Right kidney (tissue), 1 donor: ENCODE results near the gene BIRC7.

Source experiments
- DNase-seq: peaks from one replicate; pipeline ENCODE4 v3.0.0-alpha.2; 2016

BIRC7 gene

DNA sequence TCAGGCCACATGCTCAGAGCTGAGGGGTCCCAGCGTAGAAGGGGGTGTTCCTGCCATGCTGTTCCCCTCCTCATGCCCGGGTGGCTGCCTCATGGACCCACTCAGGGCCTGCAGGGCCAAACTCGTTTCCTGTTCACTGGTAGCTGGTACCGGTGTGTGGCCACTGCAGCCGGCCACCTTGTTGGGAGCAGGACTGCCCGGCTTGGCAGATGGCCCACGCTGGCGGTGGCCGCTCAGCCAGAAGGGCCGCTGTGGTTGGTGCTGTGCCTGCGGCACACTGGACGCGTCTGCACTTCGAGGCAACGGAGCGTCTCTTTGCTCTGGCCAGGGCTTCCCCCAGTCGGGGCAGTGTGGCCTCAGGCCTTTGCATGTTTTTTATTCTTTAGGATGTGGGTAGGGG is 47.2 kb downstream of the BIRC7 start:
- no peak for DNase-seq

DNA sequence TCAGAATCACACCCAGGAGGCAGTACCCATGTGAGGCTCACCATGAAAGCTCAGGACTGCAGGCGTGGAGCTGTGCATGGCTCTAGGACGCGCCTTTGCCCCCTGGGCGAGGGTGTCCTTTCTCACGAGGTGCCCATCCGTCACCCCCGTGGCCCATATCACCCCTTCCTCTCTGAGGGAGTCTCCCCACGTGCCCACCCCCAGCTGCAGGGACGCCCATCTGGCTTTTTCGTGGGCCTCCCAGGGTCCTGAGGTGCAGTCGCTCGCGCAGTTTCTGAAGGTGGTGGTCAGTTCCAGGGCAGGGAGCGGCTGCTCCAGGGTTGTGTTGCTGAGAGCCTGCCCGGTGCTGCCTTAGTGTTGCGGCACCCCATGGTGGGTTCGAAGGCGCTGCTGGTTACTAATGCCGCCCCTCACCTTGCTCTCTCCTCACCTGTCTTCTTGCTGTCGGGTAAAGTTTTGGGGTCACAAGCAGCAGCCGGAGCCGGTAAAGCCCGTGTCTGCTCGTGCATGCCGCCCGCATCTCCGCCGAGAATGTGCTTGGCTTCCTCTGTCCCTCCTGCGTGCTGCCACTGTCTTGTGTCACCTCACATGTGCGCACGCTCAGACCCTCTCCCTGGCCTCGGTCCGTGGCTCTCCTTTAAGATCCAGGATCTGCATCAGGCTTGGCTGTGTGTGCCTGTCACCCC is 47.8 kb downstream of the BIRC7 start:
- DNase-seq, result no peak

DNA sequence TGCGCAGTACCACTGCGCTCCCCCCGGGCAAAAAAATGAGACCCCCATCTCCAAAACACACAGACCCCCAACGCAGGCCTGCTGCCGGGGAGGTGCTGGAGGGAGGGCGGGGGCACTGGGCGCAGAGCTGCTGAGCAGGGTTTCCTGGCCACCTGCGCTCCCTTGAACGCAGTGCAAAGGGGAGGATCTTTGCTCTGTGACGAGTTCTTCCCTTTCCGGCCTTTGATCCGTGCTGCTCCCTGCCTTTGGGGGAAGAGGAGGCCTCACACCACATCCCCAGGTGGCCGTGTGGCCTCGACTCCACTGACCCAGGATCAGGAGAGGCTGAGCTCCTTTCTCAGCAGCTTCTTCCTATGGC is 48.4 kb downstream of the BIRC7 start:
- DNase-seq, result no peak

DNA sequence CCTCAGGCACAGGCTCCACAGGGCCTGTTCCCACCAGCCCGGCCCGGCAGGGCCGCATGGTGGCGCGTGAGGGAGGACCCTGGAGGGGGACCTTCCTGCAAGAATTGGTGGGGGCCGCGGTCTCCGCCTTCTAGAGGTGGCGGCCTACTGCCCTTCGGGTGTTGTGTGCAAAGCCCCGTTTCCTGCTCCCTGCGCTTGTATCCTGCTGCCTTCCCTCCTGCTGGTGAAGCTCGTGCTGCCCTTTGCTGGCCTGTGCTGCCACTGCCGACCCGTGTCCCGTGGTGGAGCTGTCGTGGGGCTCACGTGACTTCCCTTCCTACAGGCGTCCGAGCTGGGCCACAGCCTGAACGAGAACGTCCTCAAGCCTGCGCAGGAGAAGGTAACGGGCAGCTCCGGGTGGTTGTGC is 48.8 kb downstream of the BIRC7 start:
- no peak for DNase-seq

DNA sequence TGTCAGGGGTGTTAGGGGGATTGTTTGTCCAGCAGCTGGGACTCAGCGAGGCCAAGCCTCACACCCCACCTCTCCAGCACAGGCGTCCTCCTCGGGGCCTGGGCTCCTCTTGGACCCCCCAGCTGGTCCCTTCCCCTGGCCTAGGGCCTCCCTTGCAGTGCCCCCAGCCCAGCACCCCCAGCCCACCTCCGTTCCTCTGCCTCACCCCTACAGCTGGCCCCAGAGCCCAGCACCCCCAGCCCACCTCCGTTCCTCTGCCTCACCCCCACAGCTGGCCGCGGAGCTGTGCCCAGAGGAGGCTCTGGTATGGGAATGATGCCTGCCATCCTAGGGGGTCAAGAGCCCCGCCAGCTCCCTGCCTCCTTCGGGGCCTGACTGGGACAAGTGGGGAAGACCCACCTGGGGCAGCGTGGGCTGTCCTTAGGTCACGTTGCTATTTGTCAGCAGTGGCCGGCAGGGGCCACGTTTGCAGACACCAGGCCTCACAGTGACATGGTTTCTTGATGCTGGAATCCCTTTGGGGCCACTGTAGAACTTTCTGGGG is 49.3 kb downstream of the BIRC7 start:
- no peak for DNase-seq

DNA sequence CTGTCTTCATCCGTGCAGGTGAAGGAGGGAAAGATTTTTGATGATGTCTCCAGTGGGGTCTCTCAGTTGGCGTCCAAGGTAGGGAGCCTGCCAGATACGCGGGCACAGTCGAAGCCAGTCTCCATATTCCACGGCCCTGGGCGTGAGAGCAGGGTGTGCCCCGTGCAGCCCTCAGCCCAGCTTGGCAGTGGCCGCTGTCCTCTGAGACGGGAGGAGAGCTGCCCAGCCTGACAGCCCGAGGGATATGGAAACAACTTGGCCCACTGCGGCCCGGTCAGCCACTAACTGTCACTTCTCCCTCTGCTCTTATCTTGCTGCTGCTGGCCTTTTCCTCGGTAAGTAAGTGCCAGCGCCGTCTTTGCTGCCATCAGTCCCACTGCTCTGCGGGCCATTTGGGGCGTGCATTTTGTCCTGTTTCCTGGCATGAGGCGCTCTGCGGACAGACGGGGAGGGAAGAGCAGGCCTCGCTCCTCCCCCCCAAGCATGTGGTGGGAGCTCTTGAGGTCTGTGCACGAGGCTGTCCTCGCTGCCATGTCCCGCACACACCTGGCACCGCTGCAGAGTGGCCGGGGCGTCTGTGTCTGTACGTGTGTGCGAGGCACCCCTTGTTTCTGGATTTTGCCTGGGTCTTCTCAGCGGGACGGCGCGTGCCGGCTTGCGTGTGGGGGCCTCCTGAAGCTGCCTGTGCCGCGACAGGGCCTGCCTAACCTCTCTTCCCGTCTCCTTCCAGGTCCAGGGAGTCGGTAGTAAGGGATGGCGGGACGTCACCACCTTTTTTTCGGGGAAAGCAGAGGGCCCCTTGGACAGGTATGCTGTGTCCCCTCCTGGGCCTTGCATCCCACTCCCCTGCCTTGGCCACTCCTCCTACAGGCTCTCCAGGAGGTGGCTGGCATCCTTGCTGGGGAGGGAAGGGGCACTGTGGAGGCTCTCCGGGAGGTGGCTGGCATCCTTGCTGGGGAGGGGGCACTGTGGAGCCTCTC is 50.2 kb downstream of the BIRC7 start:
- no peak for DNase-seq

DNA sequence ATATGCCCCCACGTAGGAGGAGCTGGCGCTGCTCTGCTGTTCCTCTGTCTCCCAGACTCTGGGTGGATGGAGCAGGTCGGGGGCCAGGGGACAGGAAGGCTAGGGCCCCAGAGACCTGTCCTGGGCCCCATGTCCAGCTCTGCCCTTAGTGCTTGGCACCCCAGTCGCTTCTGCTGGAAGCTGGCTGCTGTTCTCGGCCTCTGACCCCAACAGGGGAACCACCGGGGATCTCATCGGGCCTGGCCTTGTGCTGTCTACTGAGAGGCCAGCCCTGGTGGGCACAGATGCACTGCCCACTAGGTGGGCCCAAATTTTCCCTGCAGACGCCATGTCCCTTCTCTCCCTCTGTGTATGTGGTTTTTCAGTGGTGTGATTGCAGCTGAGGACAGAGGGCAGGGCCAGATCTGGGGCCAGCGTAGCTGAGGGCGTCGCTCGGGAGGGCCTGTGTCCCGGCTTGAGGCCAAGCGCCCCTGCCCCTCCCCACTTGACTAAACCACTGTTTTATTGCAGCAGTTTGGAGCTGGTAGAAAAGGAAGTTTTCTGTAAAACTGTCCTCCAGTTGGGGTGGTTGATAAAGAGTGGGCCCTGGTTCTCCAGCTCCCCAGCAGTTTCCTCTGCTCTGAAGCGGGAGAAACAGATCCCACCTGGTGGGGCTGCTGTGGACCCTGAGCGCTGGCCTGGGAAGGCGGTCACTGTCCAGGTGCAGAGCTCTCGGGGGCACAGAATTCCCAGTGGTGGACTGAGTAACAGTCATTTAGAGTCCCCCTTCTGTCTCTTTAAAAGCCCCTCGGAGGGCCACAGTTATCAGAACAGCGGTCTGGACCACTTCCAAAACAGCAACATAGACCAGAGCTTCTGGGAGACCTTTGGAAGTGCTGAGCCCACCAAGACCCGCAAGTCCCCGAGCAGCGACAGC is 51.3 kb downstream of the BIRC7 start:
- no peak for DNase-seq

DNA sequence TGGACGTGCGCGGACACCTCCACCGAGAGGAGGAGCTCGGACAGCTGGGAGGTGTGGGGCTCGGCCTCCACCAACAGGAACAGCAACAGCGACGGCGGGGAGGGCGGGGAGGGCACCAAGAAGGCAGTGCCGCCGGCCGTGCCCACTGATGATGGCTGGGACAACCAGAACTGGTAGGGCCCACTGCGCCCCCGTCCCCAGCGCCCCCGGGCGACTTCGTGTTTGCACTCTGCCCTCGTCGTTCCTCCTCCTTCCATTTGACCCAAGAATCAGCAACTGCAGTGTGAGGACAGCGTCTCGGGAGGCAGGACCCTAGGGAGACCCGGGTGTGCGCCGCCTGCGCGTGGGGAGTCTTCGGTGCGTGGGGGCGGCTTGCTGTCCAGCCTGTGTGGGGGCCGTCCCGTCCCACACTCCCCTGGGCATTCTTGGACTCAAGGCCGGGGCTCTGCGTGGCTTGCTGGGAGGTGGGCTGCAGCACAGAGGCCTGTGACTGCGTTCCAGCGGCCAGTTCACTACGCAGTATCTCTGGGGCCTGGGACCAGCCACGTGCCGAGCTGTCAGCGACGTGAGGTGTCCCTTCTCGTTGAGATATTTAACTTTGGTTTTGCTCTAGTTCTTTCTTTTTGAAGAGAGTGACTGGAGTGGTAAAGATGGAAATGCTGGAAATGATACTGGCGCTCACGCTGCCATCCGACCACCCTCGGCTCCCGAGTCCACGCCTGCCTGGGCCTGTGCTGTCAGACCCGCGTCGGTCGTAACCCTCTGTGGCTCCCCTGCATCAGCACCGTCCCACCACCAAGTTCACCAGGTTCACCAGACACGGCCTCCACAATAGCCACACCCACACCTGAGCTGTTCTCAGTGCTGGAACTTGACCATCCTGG is 52.2 kb downstream of the BIRC7 start:
- no peak for DNase-seq

DNA sequence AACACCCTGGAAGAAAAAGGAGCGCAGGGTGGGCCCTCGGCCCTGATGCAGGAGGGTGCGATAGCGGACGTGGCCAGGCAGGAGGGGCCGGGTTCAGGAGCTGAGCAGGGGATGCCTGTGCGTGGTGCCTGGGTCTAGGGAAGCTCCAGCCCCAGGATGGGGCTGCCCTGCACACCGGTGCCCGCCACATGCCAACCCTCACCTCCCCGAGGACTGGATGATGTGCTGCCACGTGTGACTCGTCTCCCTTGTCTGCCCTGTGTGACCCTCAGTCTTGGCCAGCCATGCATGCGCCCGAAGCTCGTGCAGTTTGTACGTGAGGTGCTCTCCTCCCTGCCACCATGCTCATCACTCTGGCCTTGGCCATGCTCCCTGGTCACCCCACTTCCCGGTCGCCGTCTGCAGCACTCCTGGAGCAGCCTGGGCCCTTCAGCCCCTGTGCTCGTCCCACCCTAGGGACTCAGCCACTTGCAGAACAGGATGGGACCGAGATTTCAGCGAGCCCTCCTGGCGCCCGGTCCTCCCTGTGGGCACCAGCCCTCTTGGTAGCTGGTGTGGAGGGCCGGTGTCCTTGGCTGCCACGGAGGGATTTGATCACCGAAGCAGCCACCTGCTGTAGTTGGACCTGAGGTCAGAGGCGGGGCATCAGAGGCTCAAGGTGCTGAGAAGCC is 53.0 kb downstream of the BIRC7 start:
- DNase-seq, result no peak

DNA sequence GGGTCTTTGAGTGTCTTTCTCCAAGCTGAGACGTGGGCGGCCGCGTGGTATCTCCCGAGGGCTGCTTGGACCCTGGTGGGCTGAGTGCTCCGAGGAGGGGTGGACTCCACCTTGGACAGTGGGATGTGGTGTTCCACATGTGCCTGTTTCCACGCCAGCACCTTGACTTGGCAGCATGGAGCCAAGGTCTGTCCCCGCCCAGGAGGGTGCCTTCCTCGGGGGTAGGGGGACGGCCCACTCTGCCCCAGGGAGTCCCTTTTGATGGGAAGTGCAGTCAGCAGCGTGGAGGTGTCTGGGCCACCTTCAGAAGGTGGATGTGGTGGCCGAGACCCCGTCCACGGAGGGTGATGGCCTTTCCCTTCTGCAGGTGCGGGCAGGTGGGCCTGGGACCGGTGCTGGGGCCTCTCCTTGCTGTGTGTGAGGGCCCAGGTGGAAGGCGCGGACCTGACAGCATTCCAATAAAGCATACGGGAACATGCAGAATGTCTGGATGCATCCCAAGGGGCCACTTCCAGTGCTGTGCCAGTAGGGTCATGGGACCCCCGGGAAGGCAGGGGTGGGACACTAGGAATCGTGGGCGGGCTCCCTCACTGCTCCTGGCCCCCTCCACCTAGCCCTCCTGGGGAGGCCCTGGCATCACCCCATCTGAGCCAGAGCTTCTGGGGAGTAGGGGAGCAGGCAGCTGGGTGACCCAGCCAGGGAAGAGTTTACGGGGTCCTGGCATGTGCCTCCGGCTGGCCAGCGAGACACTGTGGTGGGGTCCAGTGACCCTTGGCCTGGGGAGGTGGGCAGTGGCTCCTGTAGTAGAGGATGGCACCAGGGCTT is 53.8 kb downstream of the BIRC7 start:
- DNase-seq, result no peak
